Chondrocyte (in vitro differentiated cells): ENCODE measurements around the gene CDK7. TPM values are rescaled to one million over a fixed set of nuclear protein-coding genes. Genes with fewer than 3 reads are reported as not detected.
"Not testable (repeated sequence)": the region's sequence is repeated elsewhere in the genome, so short reads cannot be mapped to it uniquely, and the experiment has no call there.

Experiments used
- DNase-seq: peaks from one replicate; pipeline ENCODE4 v3.0.0; 2021; ENCODE audit warnings: mixed read lengths, low spot score
- H3K27ac Mint-ChIP-seq: one replicate; pipeline ENCODE4 v1.8.0; 2021; ENCODE audit warnings: mild to moderate bottlenecking, moderate library complexity, mixed read lengths; ENCODE audit not compliant: unreplicated experiment
- H3K27me3 Mint-ChIP-seq: 2 replicates; pipeline ENCODE4 v1.8.0; 2021; ENCODE audit warnings: low read depth, mixed read lengths
- H3K36me3 Mint-ChIP-seq: 2 replicates; pipeline ENCODE4 v1.8.0; 2021; ENCODE audit warnings: low read depth, mixed read lengths
- H3K4me1 Mint-ChIP-seq: 2 replicates; pipeline ENCODE4 v1.8.0; 2021; ENCODE audit warnings: low read depth, mild to moderate bottlenecking, mixed read lengths
- H3K4me3 Mint-ChIP-seq: one replicate; pipeline ENCODE4 v1.8.0; 2021; ENCODE audit warnings: mild to moderate bottlenecking, moderate library complexity, mixed read lengths; ENCODE audit not compliant: unreplicated experiment
- H3K9me3 Mint-ChIP-seq: 2 replicates; pipeline ENCODE4 v1.8.0; 2021; ENCODE audit warnings: low read depth, mixed read lengths
- CTCF ChIP-seq: fragments of 200-600 bp; sonication (generic); IDR thresholded peaks from 2 replicates; pipeline ENCODE4 v1.5.0; 2021; ENCODE audit warnings: antibody characterized with exemption, mild to moderate bottlenecking, moderate library complexity
- total RNA-seq: library from RNA; stranded (reverse); gene quantifications from 3 replicates; pipeline ENCODE4 v1.2.1, GENCODE V29; 2021

CDK7 gene
- total RNA-seq, 1 donor from 2014 or later: 42.9 TPM

GRCh38 chr5:69225860-69226259 is 8.8 kb upstream of the CDK7 start:
- no peaks in the 10 kb centered on the region for H3K4me1 Mint-ChIP-seq
- H3K36me3 Mint-ChIP-seq: peaks cover 2% of the 10 kb centered on the region
- no peak for TF ChIP-seq CTCF
- DNase-seq: no peak
- no peak overlapping the region for H3K4me3 Mint-ChIP-seq
- H3K9me3 Mint-ChIP-seq: no peaks in the 10 kb centered on the region
- no peak overlapping the region for H3K27ac Mint-ChIP-seq
- no peaks in the 10 kb centered on the region for H3K27me3 Mint-ChIP-seq

- DNase-seq: no peak
- TF ChIP-seq CTCF: no peak
- H3K27me3 Mint-ChIP-seq: no peaks in the 10 kb centered on the region
Observed at GRCh38 chr5:69230181-69230580, 4.5 kb upstream of the CDK7 start.

GRCh38 chr5:69231281-69231680 is 3.4 kb upstream of the CDK7 start:
- Mint-ChIP-seq H3K4me1 (peaks cover 19% of the 10 kb centered on the region), H3K9me3 (no peaks in the 10 kb centered on the region), H3K27ac (no peak overlapping the region), H3K4me3 (no peak overlapping the region), H3K36me3 (peaks cover 2% of the 10 kb centered on the region), H3K27me3 (no peaks in the 10 kb centered on the region)
- no peak for DNase-seq
- no peak for TF ChIP-seq CTCF

More at GRCh38 chr5:69230181-69230580, 4.5 kb upstream of the CDK7 start:
- peaks cover 9% of the 10 kb centered on the region for H3K4me1 Mint-ChIP-seq
- no peaks in the 10 kb centered on the region for H3K9me3 Mint-ChIP-seq
- H3K36me3 Mint-ChIP-seq: peaks cover 2% of the 10 kb centered on the region
- H3K27ac Mint-ChIP-seq: no peak overlapping the region
- no peak overlapping the region for H3K4me3 Mint-ChIP-seq

- no peak for DNase-seq
Observed at GRCh38 chr5:69231851-69232250, 2.8 kb upstream of the CDK7 start.

GRCh38 chr5:69236733-69237132 is 2.0 kb downstream of the CDK7 start:
- H3K4me1 Mint-ChIP-seq: peaks cover 59% of the 10 kb centered on the region
- peak overlapping the region; percentile 25 for H3K27ac Mint-ChIP-seq
- H3K9me3 Mint-ChIP-seq, DNase-seq, H3K27me3 Mint-ChIP-seq: not testable (repeated sequence)
- peaks cover 16% of the 10 kb centered on the region for H3K36me3 Mint-ChIP-seq
- peak overlapping the region; percentile 52 for H3K4me3 Mint-ChIP-seq

More at GRCh38 chr5:69231851-69232250, 2.8 kb upstream of the CDK7 start:
- Mint-ChIP-seq H3K9me3 (no peaks in the 10 kb centered on the region), H3K27me3 (no peaks in the 10 kb centered on the region), H3K4me1 (peaks cover 22% of the 10 kb centered on the region), H3K36me3 (peaks cover 2% of the 10 kb centered on the region), H3K27ac (no peak overlapping the region), H3K4me3 (no peak overlapping the region)
- no peak for TF ChIP-seq CTCF

- no peak for DNase-seq
- H3K36me3 Mint-ChIP-seq: peaks cover 19% of the 10 kb centered on the region
- no peaks in the 10 kb centered on the region for H3K27me3 Mint-ChIP-seq
- no peak for TF ChIP-seq CTCF
- H3K4me1 Mint-ChIP-seq: peaks cover 70% of the 10 kb centered on the region
- H3K27ac Mint-ChIP-seq: peak overlapping the region; percentile 34
- H3K4me3 Mint-ChIP-seq: no peak overlapping the region
- no peaks in the 10 kb centered on the region for H3K9me3 Mint-ChIP-seq
Observed at GRCh38 chr5:69237877-69238276, 3.2 kb downstream of the CDK7 start.
